ENCODE data around the gene ERBIN. TPM values are rescaled to one million over a fixed set of nuclear protein-coding genes. Genes with fewer than 3 reads are reported as not detected.
"Not testable (repeated sequence)": the region's sequence is repeated elsewhere in the genome, so short reads cannot be mapped to it uniquely, and the experiment has no call there.

ERBIN gene
- 70.6 and 71.5 TPM in 2 replicates for total RNA-seq (2014; rRNA removed; shearing (Covaris generic))

- Histone ChIP-seq H3K27me3 (no peaks in the 10 kb centered on the region), H3K4me3 (peak within 1 kb of the TSS; percentile 88), H3K4me1 (no peaks in the 10 kb centered on the region; the same call in 1 of the 2 replicates), H3K36me3 (peaks cover 8% of the 10 kb centered on the region), H3K27ac (peak within 1 kb of the TSS; percentile 92), H3K9me3 (replicated peaks) (no peaks in the 10 kb centered on the region)
- DNase-seq, result peak; percentile 74 to 76
Observed at GRCh38 chr5:65926276-65926783, at the start of gene ERBIN. TSS of gene ERBIN (plus strand) at chr5:65926575. CDS start at chr5:65992719, 66,144 bp downstream.

- peaks cover 9% of the 10 kb centered on the region for H3K9me3 ChIP-seq (replicated peaks)
- no peaks in the 10 kb centered on the region for H3K36me3 ChIP-seq
- H3K4me1 ChIP-seq, result peaks cover 22% of the 10 kb centered on the region
- H3K27me3 ChIP-seq, result no peaks in the 10 kb centered on the region
- H3K4me3 ChIP-seq, result no peak overlapping the region
- no peak for DNase-seq
- no peak overlapping the region for H3K27ac ChIP-seq
Observed at GRCh38 chr5:65876970-65877369, 49.4 kb upstream of the ERBIN start.

GRCh38 chr5:65879668-65880256 is 46.6 kb upstream of the ERBIN start:
- H3K4me3 ChIP-seq; H3K9me3 ChIP-seq (replicated peaks); H3K27ac ChIP-seq; H3K27me3 ChIP-seq; H3K36me3 ChIP-seq; DNase-seq: not testable (repeated sequence)
- peaks cover 16% of the 10 kb centered on the region for H3K4me1 ChIP-seq

GRCh38 chr5:65880496-65881072 is 45.8 kb upstream of the ERBIN start:
- Histone ChIP-seq H3K4me3 (no peak overlapping the region), H3K27me3 (no peaks in the 10 kb centered on the region), H3K36me3 (no peaks in the 10 kb centered on the region), H3K9me3 (replicated peaks) (peaks cover 9% of the 10 kb centered on the region), H3K4me1 (peaks cover 16% of the 10 kb centered on the region), H3K27ac (no peak overlapping the region)
- peak; percentile 71 to 81 for DNase-seq

- no peak for DNase-seq
- no peaks in the 10 kb centered on the region for H3K36me3 ChIP-seq
- peaks cover 9% of the 10 kb centered on the region for H3K9me3 ChIP-seq (replicated peaks)
- no peaks in the 10 kb centered on the region for H3K27me3 ChIP-seq
- H3K27ac ChIP-seq, result no peak overlapping the region
- H3K4me1 ChIP-seq, result peaks cover 16% of the 10 kb centered on the region
- no peak overlapping the region for H3K4me3 ChIP-seq
Observed at GRCh38 chr5:65882278-65882677, 44.1 kb upstream of the ERBIN start.

GRCh38 chr5:65883461-65883860 is 42.9 kb upstream of the ERBIN start:
- Histone ChIP-seq H3K4me1 (peaks cover 16% of the 10 kb centered on the region), H3K27ac (no peak overlapping the region), H3K4me3 (no peak overlapping the region), H3K9me3 (replicated peaks) (no peaks in the 10 kb centered on the region; the same call in 1 of the 2 replicates), H3K27me3 (no peaks in the 10 kb centered on the region), H3K36me3 (no peaks in the 10 kb centered on the region)
- no peak for DNase-seq

GRCh38 chr5:65886387-65886786 is 40.0 kb upstream of the ERBIN start:
- Histone ChIP-seq H3K36me3 (no peaks in the 10 kb centered on the region), H3K27ac (no peak overlapping the region)

GRCh38 chr5:65892024-65892423 is 34.4 kb upstream of the ERBIN start:
- not testable (repeated sequence) for H3K36me3 ChIP-seq; H3K4me1 ChIP-seq; H3K27me3 ChIP-seq; H3K4me3 ChIP-seq; H3K27ac ChIP-seq; DNase-seq; H3K9me3 ChIP-seq (replicated peaks)

More at GRCh38 chr5:65886387-65886786, 40.0 kb upstream of the ERBIN start:
- Histone ChIP-seq H3K9me3 (replicated peaks) (no peaks in the 10 kb centered on the region; the same call in 1 of the 2 replicates), H3K4me1 (no peaks in the 10 kb centered on the region), H3K4me3 (no peak overlapping the region), H3K27me3 (no peaks in the 10 kb centered on the region)
- no peak for DNase-seq

- no peak for DNase-seq
- Histone ChIP-seq H3K36me3 (no peaks in the 10 kb centered on the region), H3K27ac (no peak overlapping the region), H3K9me3 (replicated peaks) (no peaks in the 10 kb centered on the region), H3K4me3 (no peak overlapping the region), H3K4me1 (no peaks in the 10 kb centered on the region), H3K27me3 (no peaks in the 10 kb centered on the region)
Observed at GRCh38 chr5:65892801-65893200, 33.6 kb upstream of the ERBIN start.

- no peak for DNase-seq
- H3K36me3 ChIP-seq, result no peaks in the 10 kb centered on the region
- no peaks in the 10 kb centered on the region for H3K9me3 ChIP-seq (replicated peaks)
Observed at GRCh38 chr5:65893749-65894430, 32.5 kb upstream of the ERBIN start.

GRCh38 chr5:65895891-65896290 is 30.5 kb upstream of the ERBIN start:
- H3K27ac ChIP-seq, result no peak overlapping the region
- H3K4me3 ChIP-seq, result no peak overlapping the region
- no peaks in the 10 kb centered on the region for H3K27me3 ChIP-seq
- DNase-seq, result no peak
- H3K36me3 ChIP-seq, result no peaks in the 10 kb centered on the region
- no peaks in the 10 kb centered on the region for H3K9me3 ChIP-seq (replicated peaks)
- H3K4me1 ChIP-seq, result no peaks in the 10 kb centered on the region

More at GRCh38 chr5:65893749-65894430, 32.5 kb upstream of the ERBIN start:
- no peak overlapping the region for H3K4me3 ChIP-seq
- no peak overlapping the region for H3K27ac ChIP-seq
- H3K4me1 ChIP-seq, result no peaks in the 10 kb centered on the region
- no peaks in the 10 kb centered on the region for H3K27me3 ChIP-seq

GRCh38 chr5:65900746-65901145 is 25.6 kb upstream of the ERBIN start:
- H3K4me1 ChIP-seq, result no peaks in the 10 kb centered on the region
- no peaks in the 10 kb centered on the region for H3K27me3 ChIP-seq
- H3K27ac ChIP-seq, result no peak overlapping the region
- DNase-seq, result no peak
- H3K4me3 ChIP-seq, result no peak overlapping the region
- peaks cover 2% of the 10 kb centered on the region; the same call in 1 of the 2 replicates for H3K9me3 ChIP-seq (replicated peaks)
- no peaks in the 10 kb centered on the region for H3K36me3 ChIP-seq

- DNase-seq, result no peak
- peaks cover 2% of the 10 kb centered on the region; the same call in 1 of the 2 replicates for H3K9me3 ChIP-seq (replicated peaks)
- no peaks in the 10 kb centered on the region for H3K27me3 ChIP-seq
- no peak overlapping the region for H3K4me3 ChIP-seq
- H3K4me1 ChIP-seq, result no peaks in the 10 kb centered on the region
- H3K27ac ChIP-seq, result no peak overlapping the region
- no peaks in the 10 kb centered on the region for H3K36me3 ChIP-seq
Observed at GRCh38 chr5:65902104-65902503, 24.3 kb upstream of the ERBIN start.

- DNase-seq, result no peak
- Histone ChIP-seq H3K27ac (no peak overlapping the region), H3K4me1 (no peaks in the 10 kb centered on the region), H3K36me3 (no peaks in the 10 kb centered on the region), H3K4me3 (no peak overlapping the region), H3K9me3 (replicated peaks) (peaks cover 2% of the 10 kb centered on the region; the same call in 1 of the 2 replicates), H3K27me3 (no peaks in the 10 kb centered on the region)
Observed at GRCh38 chr5:65903581-65903980, 22.8 kb upstream of the ERBIN start.

GRCh38 chr5:65906256-65906655 is 20.1 kb upstream of the ERBIN start:
- H3K4me3 ChIP-seq, result no peak overlapping the region
- no peak for DNase-seq
- peaks cover 2% of the 10 kb centered on the region; the same call in 1 of the 2 replicates for H3K9me3 ChIP-seq (replicated peaks)
- no peaks in the 10 kb centered on the region for H3K27me3 ChIP-seq
- H3K27ac ChIP-seq, result no peak overlapping the region
- no peaks in the 10 kb centered on the region for H3K4me1 ChIP-seq
- no peaks in the 10 kb centered on the region for H3K36me3 ChIP-seq

All from SJCRH30 (cell line).